ENCODE measurements around the gene ACSL3.

The ACSL3 gene

DNA sequence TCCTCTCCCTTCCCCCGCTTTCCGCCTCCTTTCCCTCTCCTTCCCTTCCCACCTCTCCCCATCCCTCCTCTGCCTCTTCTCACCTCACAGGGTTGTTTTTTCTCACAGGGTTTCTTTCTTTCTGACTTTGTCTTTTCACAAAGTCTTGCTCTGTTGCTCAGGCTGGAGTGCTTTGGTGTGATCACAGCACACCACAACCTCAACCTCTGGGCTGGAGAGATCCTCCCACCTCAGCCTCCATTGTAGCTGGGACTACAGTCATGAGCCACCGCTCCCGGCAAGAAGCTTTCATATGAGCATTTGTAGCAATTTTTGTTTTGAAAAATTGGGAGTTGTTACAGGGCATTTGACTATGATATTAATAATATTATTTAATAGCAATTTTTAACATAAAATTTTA is 32.9 kb downstream of the ACSL3 start:
- in situ Hi-C loops (cut with MboI; ENCODE audit: low pct_unique_long_range_greater_than_20kb, low sequenced_read_pairs, unreplicated experiment), result no loop called here

DNA sequence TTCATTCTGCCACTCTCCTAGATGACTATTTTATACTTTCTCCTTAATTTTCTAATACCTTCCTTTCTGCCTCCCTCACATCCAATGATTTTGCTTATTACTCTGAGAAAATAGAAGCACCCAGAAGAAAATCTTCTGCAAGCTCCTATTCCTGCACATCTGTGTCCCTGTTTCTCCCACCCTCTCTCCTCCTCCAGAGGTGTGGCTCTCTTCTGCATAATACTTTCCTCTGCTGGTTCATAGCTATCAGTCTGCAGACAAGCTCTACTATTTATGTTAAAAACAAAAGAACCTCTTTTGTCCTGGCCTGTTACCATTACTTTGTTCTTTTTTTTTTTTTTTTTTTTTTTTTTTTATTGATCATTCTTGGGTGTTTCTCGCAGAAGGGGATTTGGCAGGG is 34.3 kb downstream of the ACSL3 start:
- in situ Hi-C loops (cut with MboI; ENCODE audit: low pct_unique_long_range_greater_than_20kb, low sequenced_read_pairs, unreplicated experiment), result no loop called here
- DNase-seq (ENCODE audit: low spot score), result no peak
- TF ChIP-seq, protein P1, sequence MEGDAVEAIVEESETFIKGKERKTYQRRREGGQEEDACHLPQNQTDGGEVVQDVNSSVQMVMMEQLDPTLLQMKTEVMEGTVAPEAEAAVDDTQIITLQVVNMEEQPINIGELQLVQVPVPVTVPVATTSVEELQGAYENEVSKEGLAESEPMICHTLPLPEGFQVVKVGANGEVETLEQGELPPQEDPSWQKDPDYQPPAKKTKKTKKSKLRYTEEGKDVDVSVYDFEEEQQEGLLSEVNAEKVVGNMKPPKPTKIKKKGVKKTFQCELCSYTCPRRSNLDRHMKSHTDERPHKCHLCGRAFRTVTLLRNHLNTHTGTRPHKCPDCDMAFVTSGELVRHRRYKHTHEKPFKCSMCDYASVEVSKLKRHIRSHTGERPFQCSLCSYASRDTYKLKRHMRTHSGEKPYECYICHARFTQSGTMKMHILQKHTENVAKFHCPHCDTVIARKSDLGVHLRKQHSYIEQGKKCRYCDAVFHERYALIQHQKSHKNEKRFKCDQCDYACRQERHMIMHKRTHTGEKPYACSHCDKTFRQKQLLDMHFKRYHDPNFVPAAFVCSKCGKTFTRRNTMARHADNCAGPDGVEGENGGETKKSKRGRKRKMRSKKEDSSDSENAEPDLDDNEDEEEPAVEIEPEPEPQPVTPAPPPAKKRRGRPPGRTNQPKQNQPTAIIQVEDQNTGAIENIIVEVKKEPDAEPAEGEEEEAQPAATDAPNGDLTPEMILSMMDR (IDR thresholded peaks at IDR 0.05; ENCODE audit: extremely low read depth, insufficient read depth, missing control alignments), result no peak

More for the DNA sequence above, 32.9 kb downstream of the ACSL3 start:
- no peak for DNase-seq (ENCODE audit: low spot score)
- TF ChIP-seq, protein P1 (IDR thresholded peaks at IDR 0.05; ENCODE audit: extremely low read depth, insufficient read depth, missing control alignments), result no peak

DNA sequence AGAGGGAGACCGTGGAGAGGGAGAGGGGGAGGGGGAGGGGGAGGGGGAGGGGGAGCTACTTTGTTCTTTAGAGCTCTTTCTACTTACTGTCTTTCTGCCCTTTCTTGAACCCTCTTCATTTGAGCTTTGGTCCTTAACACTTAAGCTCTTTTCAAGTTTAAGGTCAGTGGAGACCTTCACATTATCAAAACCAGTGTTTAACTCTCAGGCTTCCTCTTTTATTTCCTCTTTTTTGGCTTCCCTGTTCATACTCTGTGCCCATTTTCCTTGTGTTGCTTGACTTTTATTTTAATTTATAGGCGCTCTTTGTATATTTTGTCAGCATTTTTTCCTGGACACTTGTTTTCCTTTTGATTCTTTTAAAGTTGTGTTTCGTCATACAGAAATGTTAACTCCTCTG is 37.1 kb downstream of the ACSL3 start:
- no peak for DNase-seq (ENCODE audit: low spot score)
- TF ChIP-seq, protein P1 (IDR thresholded peaks at IDR 0.05; ENCODE audit: extremely low read depth, insufficient read depth, missing control alignments), result no peak
- in situ Hi-C loops (cut with MboI; ENCODE audit: low pct_unique_long_range_greater_than_20kb, low sequenced_read_pairs, unreplicated experiment), result no loop called here

DNA sequence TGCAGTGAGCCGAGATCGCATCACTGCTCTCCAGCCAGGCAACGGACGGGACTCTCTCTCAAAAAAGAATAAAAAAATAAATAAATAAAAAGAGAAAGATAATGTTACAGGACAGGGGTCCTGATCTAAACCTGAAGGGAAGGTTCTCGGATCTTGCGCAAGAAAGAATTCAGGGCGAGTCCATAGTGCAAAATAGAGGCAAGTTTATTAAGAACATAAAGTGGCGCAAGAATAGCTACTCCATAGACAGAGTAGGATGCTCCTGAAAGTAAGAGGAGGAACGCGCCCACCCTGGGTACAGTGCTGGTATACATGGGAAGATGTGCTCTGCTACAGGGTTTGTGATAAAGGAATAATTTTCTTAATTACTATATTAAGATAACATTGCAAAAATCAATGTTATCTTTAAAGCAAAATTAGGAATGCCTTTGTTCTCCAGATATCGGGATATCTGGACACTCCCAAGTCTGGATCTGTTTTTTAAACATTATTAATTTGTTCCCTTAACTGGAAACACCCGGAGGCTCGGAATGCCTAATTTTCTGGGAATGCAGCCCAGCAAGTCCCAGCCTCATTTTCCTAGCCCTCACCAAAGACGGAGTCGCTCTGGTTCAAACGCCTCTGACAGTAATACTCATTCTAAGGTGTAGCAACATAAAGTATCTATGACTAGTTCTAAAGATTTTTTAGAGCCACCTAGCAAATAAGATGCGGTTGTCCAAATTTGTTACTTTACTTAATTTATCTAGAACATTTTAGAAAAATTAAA is 38.8 kb downstream of the ACSL3 start:
- TF ChIP-seq, protein P1 (IDR thresholded peaks at IDR 0.05; ENCODE audit: extremely low read depth, insufficient read depth, missing control alignments), result no peak
- DNase-seq (ENCODE audit: low spot score), result no peak
- in situ Hi-C loops (cut with MboI; ENCODE audit: low pct_unique_long_range_greater_than_20kb, low sequenced_read_pairs, unreplicated experiment), result loop anchor here (10.0 kb wide), 1 partner anchor 205 kb away; no protein-coding TSS in a partner anchor

DNA sequence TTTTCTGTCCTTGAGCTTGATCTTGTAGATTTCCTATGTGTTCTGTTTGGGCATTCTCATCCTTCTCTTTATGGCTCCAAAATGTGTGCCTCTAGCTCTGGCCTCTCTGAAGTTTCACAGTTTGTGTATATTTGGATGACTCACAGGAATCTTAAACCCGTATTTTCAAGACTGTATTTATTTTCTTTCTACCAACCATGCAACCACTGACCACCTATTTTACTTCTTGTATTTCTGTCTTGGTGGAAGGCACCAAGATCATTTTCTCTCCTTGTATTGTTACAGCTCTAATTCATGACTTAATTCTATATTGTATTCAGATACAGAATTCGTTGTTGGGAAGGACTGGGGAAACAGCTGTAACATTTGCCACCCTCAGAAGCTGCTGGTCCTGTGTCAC is 39.5 kb downstream of the ACSL3 start:
- DNase-seq (ENCODE audit: low spot score), result no peak
- in situ Hi-C loops (cut with MboI; ENCODE audit: low pct_unique_long_range_greater_than_20kb, low sequenced_read_pairs, unreplicated experiment), result loop anchor here (10.0 kb wide), 1 partner anchor 206 kb away; no protein-coding TSS in a partner anchor
- TF ChIP-seq, protein P1 (IDR thresholded peaks at IDR 0.05; ENCODE audit: extremely low read depth, insufficient read depth, missing control alignments), result no peak

DNA sequence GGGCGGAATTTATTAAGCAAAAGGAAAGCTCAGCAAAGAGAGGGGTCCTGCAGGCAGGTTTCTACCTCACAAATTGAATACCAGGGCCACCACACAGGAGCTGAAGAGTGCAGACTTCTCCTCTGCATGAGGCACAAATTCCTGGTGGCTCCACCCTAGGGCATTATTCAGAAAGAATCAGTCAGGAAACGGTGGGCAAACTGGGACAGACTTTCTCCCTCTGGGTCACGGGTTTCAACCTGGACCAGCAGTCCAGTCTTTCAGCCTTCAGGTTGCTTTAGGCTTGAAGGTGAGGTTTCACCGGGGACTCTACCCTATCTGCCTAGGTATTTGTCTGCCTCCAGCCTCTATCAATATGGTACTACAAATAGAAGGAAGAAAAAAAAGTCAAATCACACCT is 41.8 kb downstream of the ACSL3 start:
- in situ Hi-C loops (cut with MboI; ENCODE audit: low pct_unique_long_range_greater_than_20kb, low sequenced_read_pairs, unreplicated experiment), result loop anchor here (10.0 kb wide), 1 partner anchor 208 kb away; no protein-coding TSS in a partner anchor

More for the DNA sequence above, 41.8 kb downstream of the ACSL3 start:
- TF ChIP-seq, protein P1 (IDR thresholded peaks at IDR 0.05; ENCODE audit: extremely low read depth, insufficient read depth, missing control alignments), result no peak
- no peak for DNase-seq (ENCODE audit: low spot score)

Measured in GM13977 (cell line).